ENCODE data around the gene LTBP2.

GRCh38 chr14:74649167-74649566, 37.1 kb upstream of the LTBP2 start:
- no peak for TF ChIP-seq CTCF (IDR thresholded peaks at IDR 0.05)
- no peak for TF ChIP-seq EP300 (IDR thresholded peaks at IDR 0.05)

Measured in sigmoid colon (tissue), 4 donors.